D721Med (cell line): ENCODE measurements around the gene PUS3.

Source experiments
- DNase-seq: peaks from one replicate; pipeline ENCODE4 v3.0.0; 2011; ENCODE audit warnings: low spot score; ENCODE audit not compliant: insufficient read length
- FAIRE-seq: peaks from 2 replicates; lab custom pipeline; 2011; peaks lifted over from hg19 to GRCh38; lab: Jason Lieb, UNC
- CTCF ChIP-seq: IDR thresholded peaks from 2 replicates; pipeline ENCODE4 v1.5.1; 2012; ENCODE audit warnings: mild to moderate bottlenecking, control low read depth; ENCODE audit not compliant: insufficient read depth; ENCODE audit errors: missing control alignments

The PUS3 gene

GRCh38 chr11:125910226-125910849, 7.3 kb upstream of the PUS3 start:
- FAIRE-seq (no peak), DNase-seq (no peak)
- no peak for TF ChIP-seq CTCF

- DNase-seq: no peak
- no peak for TF ChIP-seq CTCF
- FAIRE-seq: no peak
Measured at GRCh38 chr11:125904678-125905077, 1.7 kb upstream of the PUS3 start.

GRCh38 chr11:125903711-125904659, 979 bp upstream of the PUS3 start, which contains the start of gene DDX25:
Gene DDX25 (plus strand): TSS chr11:125904508. CDS start chr11:125904518, 10 bp downstream.
- TF ChIP-seq CTCF: no peak
- no peak for DNase-seq
- no peak for FAIRE-seq

GRCh38 chr11:125902277-125902926, 604 bp downstream of the PUS3 start:
- DNase-seq: no peak
- no peak for TF ChIP-seq CTCF
- no peak for FAIRE-seq

GRCh38 chr11:125901872-125902271, 1.1 kb downstream of the PUS3 start:
- FAIRE-seq (no peak), DNase-seq (no peak)
- no peak for TF ChIP-seq CTCF

- DNase-seq (no peak), FAIRE-seq (no peak)
- no peak for TF ChIP-seq CTCF
Measured at GRCh38 chr11:125892994-125893393, 10.0 kb downstream of the PUS3 start.

- DNase-seq (no peak), FAIRE-seq (no peak)
Measured at GRCh38 chr11:125892071-125892470, 10.9 kb downstream of the PUS3 start.

More at GRCh38 chr11:125892071-125892470, 10.9 kb downstream of the PUS3 start:
- TF ChIP-seq CTCF: no peak
